ENCODE measurements around the gene CPNE8.

GRCh38 chr12:38890102-38890855, 15.1 kb downstream of the CPNE8 start:
- TF ChIP-seq, protein P1, sequence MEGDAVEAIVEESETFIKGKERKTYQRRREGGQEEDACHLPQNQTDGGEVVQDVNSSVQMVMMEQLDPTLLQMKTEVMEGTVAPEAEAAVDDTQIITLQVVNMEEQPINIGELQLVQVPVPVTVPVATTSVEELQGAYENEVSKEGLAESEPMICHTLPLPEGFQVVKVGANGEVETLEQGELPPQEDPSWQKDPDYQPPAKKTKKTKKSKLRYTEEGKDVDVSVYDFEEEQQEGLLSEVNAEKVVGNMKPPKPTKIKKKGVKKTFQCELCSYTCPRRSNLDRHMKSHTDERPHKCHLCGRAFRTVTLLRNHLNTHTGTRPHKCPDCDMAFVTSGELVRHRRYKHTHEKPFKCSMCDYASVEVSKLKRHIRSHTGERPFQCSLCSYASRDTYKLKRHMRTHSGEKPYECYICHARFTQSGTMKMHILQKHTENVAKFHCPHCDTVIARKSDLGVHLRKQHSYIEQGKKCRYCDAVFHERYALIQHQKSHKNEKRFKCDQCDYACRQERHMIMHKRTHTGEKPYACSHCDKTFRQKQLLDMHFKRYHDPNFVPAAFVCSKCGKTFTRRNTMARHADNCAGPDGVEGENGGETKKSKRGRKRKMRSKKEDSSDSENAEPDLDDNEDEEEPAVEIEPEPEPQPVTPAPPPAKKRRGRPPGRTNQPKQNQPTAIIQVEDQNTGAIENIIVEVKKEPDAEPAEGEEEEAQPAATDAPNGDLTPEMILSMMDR (conservative IDR thresholded peaks at IDR 0.05; ENCODE audit: low read length) = no peak
- no peak for TF ChIP-seq EZH2phosphoT487 (IDR thresholded peaks at IDR 0.05; ENCODE audit: borderline replicate concordance, low read depth, low read length)

Data from OCI-LY7 (cell line).